HepG2 (cell line): Measurements from ENCODE around the gene GPR55.

Experiments
- DNMT3B ChIP-seq: conservative IDR thresholded peaks from 2 replicates; pipeline ENCODE4 v1.6.1; 2016; ENCODE audit warnings: missing biosample characterization, control low read depth
- MED1 ChIP-seq: sonication (generic); formaldehyde crosslinking; IDR thresholded peaks from 2 replicates; pipeline ENCODE4 v1.4.0; 2020; ENCODE audit warnings: missing genetic modification reagents
- MTA3 ChIP-seq: sonication (generic); formaldehyde crosslinking; IDR thresholded peaks from 2 replicates; pipeline ENCODE4 v1.4.0; 2020; ENCODE audit warnings: missing genetic modification reagents
- POLR2A ChIP-seq, 2 experiments: IDR thresholded peaks; 2 replicates each; pipeline ENCODE4 v1.6.1; 2011; ENCODE audit warnings: low read depth in 2 of 2, low read length in 2 of 2, mild to moderate bottlenecking in 1 of 2, moderate library complexity in 1 of 2; ENCODE audit not compliant: insufficient read depth in 1 of 2
- STAG1 ChIP-seq: sonication (generic); formaldehyde crosslinking; IDR thresholded peaks from 2 replicates; pipeline ENCODE4 v1.4.0; 2020; ENCODE audit warnings: missing genetic modification reagents
- ZNF569 ChIP-seq: sonication (generic); formaldehyde crosslinking; IDR thresholded peaks from 2 replicates; pipeline ENCODE4 v1.5.0; 2020; ENCODE audit warnings: mild to moderate bottlenecking, missing genetic modification reagents, moderate library complexity, borderline replicate concordance
- ZNF589 ChIP-seq: sonication (generic); formaldehyde crosslinking; conservative IDR thresholded peaks from 2 replicates; pipeline ENCODE4 v1.8.0; 2022; ENCODE audit warnings: mild to moderate bottlenecking, moderate library complexity, missing genetic modification reagents
- ZNF850 ChIP-seq: sonication (generic); formaldehyde crosslinking; conservative IDR thresholded peaks from 2 replicates; pipeline ENCODE4 v1.9.0; 2021; ENCODE audit warnings: mild to moderate bottlenecking, missing genetic modification reagents
- TF ChIP-seq, protein P1 (sequence below): sonication (generic); formaldehyde crosslinking; IDR thresholded peaks from 2 replicates; pipeline ENCODE4 v1.5.0; 2020; ENCODE audit warnings: mild to moderate bottlenecking, missing genetic modification reagents, moderate library complexity
- TF ChIP-seq, protein P2 (sequence below): sonication (generic); formaldehyde crosslinking; IDR thresholded peaks from 2 replicates; pipeline ENCODE4 v1.5.0; 2020; ENCODE audit warnings: missing genetic modification reagents, mild to moderate bottlenecking, borderline replicate concordance

DNA sequence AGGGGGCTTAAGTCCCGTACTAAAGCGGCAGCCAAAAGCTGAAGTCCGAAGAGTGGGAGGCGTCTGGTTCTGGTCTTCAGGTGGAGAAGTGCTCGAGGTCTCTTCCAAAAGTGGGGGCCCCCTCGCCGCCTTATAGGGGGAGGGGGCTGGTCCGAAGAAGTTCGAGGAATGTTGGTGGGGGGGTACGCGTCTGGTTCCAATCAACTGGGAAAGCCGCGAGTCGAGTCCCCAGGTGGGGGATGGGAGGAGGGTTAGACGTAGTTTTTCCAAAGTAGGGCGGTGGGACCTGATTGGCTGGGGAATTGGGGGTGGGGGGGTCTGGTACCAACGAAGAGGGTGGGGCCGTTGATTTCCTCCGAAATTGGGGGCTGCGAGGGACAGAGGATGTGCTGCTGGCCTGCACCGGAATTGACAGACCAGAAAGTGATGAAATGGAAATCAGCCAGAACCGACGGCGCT is 59.7 kb downstream of the GPR55 start:
- TF ChIP-seq MED1 (CRISPR knock-in tag) = no peak
- TF ChIP-seq ZNF589 (CRISPR knock-in tag) = no peak
- TF ChIP-seq, protein P1, sequence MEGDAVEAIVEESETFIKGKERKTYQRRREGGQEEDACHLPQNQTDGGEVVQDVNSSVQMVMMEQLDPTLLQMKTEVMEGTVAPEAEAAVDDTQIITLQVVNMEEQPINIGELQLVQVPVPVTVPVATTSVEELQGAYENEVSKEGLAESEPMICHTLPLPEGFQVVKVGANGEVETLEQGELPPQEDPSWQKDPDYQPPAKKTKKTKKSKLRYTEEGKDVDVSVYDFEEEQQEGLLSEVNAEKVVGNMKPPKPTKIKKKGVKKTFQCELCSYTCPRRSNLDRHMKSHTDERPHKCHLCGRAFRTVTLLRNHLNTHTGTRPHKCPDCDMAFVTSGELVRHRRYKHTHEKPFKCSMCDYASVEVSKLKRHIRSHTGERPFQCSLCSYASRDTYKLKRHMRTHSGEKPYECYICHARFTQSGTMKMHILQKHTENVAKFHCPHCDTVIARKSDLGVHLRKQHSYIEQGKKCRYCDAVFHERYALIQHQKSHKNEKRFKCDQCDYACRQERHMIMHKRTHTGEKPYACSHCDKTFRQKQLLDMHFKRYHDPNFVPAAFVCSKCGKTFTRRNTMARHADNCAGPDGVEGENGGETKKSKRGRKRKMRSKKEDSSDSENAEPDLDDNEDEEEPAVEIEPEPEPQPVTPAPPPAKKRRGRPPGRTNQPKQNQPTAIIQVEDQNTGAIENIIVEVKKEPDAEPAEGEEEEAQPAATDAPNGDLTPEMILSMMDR (CRISPR knock-in tag) = no peak
- no peak for TF ChIP-seq STAG1 (CRISPR knock-in tag)
- no peak for TF ChIP-seq ZNF850 (CRISPR knock-in tag)
- TF ChIP-seq, protein P2, sequence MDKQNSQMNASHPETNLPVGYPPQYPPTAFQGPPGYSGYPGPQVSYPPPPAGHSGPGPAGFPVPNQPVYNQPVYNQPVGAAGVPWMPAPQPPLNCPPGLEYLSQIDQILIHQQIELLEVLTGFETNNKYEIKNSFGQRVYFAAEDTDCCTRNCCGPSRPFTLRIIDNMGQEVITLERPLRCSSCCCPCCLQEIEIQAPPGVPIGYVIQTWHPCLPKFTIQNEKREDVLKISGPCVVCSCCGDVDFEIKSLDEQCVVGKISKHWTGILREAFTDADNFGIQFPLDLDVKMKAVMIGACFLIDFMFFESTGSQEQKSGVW (CRISPR knock-in tag) = no peak
- TF ChIP-seq POLR2A (IDR thresholded peaks at IDR 0.05; ENCODE audit: insufficient read depth in 1 of 2, low read depth in 2 of 2, low read length in 2 of 2) = no peak
- TF ChIP-seq MTA3 (CRISPR knock-in tag) = no peak
- TF ChIP-seq DNMT3B (CRISPR knock-in tag) = no peak
- no peak for TF ChIP-seq ZNF569 (CRISPR knock-in tag)
